DMS 273 (cell line): ENCODE measurements around the gene MSMB.
"Not testable (repeated sequence)": the region's sequence is repeated elsewhere in the genome, so short reads cannot be mapped to it uniquely, and the experiment has no call there.

Experiments
- DNase-seq: peaks from one replicate; lab custom pipeline; 2025; ENCODE audit not compliant: unreplicated experiment; lab: John Stamatoyannopoulos, UW

MSMB gene

GRCh38 chr10:46070749-46071148, 24.7 kb upstream of the MSMB start:
- no peak for DNase-seq

DNA sequence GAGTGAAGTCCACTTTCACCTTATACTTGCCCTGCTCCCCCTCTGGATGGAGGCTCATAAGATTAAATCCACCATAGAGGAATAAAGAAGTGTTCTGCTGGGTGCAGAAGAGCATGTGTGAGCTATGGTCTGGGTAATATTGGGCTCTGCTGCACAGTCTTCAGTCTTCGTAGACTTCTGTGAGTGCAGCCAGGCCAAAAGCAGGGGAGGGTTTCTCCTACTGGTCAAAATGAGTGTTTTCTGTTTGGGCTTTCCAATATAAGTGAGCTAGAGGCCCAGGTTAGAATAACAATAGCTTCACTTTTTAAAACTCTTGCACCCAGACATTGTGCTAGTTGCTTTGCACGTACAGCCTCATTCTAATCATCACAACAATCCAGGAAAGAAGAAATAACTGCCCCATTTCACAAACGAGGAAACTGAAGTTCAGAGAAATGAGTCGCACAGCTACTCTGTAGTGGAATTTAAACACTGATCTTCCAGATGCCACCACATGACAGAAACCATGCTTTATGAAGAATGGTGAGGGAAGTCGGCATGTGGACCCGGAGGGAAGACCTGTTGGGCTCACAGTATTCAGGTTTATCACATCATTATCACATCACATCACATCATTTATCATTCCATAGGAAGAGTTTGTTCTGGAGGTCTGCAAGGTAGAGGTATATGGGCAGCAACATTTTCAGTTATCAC, 23.8 kb upstream of the MSMB start:
- no peak for DNase-seq

GRCh38 chr10:46068905-46069304, 22.8 kb upstream of the MSMB start:
- DNase-seq, result no peak

DNA sequence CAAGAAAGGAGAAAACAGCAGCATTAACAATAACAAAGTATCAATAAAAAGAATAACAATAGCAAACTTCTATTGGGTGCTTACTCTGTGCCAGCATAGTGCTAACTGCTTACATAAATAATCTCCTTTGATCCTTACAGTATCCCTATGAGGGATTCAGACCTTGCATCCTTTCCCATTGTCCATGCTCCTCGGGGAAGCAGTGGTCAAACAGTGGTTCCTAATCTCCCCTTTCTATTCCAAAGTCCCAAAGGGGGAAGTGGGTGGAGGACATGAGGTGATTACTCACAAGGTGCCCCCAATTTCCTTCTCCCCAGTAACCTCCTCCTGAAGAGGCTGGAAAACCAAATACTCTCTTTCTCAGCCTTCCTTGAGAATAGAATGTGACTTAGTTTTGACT, 22.0 kb upstream of the MSMB start:
- DNase-seq, result no peak

GRCh38 chr10:46064269-46064817, 18.3 kb upstream of the MSMB start:
- DNase-seq, result no peak

GRCh38 chr10:46062723-46063428, 16.8 kb upstream of the MSMB start:
- no peak for DNase-seq

DNA sequence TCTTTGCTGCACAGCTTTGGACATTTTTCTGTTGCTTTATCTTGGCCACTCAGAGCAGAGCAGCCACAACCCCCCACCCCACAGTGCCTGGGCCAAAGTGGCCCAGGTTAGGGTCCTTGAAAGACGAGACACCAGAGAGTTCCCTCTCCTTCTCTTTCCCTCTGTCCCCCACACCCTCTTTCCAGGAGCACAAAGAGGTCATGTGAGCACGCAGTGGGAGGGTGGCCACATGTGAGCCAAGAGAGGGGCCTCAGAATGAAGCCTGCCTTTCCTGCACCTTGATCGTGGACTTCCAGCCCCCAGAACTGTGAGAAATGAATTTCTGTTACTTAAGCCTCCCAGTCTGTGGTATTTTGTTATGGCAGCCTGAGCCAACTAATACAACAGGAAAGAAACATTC, 14.6 kb upstream of the MSMB start:
- no peak for DNase-seq

- DNase-seq, result not testable (repeated sequence)
These were observed 11.9 kb upstream of the MSMB start for GRCh38 chr10:46057927-46058326.

DNA sequence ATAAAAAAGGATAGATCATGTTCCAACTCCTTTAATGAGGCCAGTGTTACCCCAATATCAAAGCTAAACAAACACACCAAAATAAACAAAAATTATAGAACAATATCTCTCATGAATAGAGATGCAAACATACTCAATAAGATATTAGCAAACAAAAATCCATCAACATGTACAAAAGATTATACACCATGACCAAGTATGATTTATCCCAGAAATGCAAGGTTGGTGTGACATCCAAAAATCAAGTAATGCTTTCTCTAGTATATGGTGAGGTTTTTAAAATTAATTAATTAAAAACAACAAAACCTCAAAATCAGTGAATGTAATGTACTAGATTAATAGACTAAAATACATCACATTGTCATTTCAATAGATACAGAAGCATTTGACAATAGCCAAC, 11.0 kb upstream of the MSMB start:
- no peak for DNase-seq

- DNase-seq, result no peak
These were observed 9.7 kb upstream of the MSMB start for GRCh38 chr10:46055771-46056170.

DNA sequence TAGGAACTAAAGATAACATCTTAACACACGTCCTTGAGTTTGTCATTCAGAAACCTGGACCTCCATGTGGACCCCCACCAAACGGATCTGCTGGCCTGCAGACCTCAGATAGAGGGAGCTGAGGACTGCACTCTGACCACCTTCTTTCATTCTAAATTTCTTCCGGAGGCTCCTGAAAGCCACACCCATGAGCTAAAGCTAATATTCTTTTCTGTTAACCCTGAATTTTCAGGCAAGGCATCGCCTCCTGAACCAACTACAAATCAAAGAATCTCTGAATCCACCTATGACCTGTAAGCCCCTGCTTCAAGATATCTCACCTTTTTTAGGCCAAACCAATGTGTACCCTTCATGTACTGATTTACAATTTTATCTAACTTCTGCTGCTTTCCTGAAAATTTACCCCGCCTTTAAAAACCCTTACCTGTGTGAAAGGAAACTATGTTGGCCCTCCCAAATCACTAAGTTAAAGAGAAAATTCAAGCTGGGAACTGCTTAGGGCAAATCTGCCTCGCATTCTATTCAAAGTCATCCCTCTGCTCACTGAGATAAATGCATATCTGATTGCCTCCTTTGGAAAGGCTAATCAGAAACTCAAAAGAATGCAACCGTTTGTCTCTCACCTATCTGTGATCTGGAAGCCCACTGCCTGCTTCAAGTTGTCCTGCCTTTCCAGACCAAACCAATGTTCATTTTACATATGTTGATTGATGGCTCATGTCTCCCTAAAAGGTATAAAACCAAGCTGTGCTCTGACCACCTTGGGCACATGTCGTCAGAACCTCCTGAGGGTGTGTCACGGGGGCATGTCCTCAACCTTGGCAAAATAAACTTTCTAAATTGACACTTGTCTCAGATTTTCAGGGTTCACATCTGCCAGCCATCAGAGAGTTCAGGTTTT, 7.7 kb upstream of the MSMB start:
- no peak for DNase-seq

DNA sequence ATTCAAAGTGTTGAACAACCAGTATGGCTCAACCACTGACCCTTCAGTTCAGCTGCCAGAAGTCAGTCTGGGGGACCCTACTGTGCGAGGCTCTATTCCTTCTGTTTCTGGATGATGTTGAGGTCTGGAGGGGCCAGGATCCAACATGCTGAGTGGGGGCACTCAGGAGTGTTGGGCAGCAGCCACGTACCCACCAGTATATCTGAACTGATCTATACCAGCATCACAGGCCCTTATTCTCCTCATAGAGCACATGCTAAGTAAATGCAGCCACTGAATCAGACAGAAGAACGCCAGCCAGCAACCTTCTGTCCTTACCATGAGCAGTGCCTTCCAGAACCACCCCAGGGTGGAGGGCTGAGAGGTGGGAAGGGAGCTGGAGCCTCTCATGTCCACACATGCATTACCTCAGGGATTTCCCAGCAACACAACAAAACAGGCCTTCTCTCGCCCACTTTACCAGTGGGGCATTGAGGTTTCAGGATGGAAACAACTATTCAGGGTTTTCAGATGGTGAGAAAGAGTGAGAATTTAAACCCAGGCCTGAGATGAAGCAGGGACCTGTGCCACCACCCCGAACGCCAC, 6.8 kb upstream of the MSMB start:
- DNase-seq, result no peak

DNA sequence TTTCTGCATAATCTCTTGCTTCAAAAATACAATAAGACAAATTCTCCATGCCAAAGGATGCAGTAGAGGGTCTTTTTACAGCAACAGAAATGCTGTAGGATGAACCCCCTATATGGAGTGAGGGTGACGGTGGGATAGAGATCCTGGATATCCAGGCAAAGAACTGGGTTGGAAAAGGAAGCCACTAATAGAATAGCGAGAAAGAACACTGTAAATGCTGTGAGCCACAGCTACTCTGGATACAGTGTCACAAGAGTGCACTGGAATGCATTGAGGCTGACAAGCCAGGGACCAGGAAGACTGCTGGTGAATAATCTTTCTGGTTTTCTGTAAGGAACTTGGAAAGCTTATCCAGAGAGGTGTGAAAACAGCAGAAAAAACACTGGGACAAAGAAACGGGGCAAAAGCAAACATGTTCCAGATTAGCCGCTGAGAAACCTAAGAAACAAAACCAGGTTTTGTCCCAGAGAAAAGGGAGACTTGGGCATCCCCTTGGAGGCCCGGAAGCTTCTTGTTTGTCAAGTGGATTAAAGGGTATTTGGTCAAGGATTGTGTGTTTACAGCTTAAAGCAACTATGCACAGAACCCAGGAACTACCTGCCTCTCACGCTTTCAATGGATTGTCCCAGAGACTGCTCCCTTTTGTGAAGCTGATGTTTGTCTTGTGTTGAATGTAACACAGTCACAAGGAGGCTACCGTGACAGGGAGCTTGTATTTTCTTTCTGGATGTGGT, 6.2 kb upstream of the MSMB start:
- no peak for DNase-seq

GRCh38 chr10:46050941-46051623, 5.0 kb upstream of the MSMB start:
- no peak for DNase-seq

DNA sequence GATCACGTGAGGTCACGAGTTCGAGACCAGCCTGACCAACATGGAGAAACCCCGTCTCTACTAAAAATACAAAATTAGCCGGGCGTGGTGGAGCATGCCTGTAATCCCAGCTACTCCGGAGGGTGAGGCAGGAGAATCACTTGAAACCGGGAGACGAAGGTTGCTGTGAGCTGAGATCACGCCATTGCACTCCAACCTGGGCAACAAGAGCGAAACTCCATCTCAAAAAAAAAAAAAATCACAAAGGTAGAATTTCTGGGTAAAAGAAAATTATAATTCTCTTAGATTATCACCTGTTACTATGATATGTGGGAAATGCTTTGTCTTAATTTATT, 3.4 kb upstream of the MSMB start:
- DNase-seq, result not testable (repeated sequence)

DNA sequence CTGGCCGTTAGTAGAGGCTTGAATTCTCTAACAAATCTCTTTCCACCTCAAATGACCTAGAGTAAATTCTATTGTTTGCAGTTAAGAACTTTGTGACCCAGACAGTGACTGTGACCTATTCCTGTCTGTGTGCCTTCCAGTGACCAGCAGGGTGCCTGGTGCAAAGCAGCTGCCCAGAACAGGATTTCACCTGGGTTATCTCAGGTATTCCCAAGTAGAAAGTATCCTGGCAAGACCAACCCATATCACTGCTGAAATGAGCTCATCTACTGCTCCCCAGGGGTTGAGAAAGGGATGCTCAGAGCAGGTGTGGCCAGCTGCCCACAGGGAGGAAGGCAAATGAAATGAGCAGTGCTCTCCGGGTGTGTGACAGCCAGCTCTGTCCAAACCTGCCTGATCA, 2.1 kb upstream of the MSMB start:
- DNase-seq, result no peak

DNA sequence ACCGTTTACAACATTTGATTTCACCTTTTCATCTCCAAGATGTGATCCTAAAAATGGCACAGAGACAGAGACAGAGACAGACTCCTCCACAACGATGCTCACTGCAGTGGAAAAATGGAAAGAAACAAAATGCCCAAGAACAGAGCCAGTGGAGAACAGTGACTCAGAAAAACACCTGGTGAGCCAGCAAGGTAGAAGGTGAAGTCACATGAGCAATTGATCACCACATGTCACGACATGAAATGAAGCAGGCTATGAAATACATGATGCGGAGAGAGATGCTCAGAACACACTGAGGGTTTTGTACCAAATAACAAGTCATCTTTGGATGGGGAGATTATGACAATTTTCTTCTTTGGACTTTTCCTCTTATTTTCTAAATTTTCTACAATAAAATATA, 3.5 kb downstream of the MSMB start:
- DNase-seq, result no peak

DNA sequence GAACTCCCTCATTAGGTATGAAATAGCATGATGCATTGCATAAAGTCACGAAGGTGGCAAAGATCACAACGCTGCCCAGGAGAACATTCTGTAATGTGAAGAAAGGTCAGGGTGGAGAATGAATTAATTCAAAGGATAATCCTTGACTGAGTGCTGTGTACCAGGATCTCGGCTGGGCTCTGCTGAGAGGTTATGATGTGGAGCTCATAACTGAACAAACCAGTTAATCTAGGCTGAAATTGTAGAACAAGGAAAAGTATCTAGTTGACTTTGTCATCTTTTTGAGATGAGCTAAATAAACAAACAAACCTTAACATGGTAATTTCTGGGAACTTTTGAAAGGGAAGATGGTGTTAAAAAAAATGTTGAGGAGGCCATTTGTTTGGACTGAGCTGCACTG, 6.1 kb downstream of the MSMB start:
- DNase-seq, result no peak

GRCh38 chr10:46037107-46037825, 8.8 kb downstream of the MSMB start:
- no peak for DNase-seq
